ENCODE measurements around the gene ETS2.

The ETS2 gene

GRCh38 chr21:38775733-38776132 lies 30.0 kb upstream of the ETS2 start:
- DNase-seq (ENCODE audit: low read depth, low spot score), result no peak
- no peak overlapping the region for H3K4me3 ChIP-seq (ENCODE audit: low read length)

- no peak overlapping the region for H3K4me3 ChIP-seq (ENCODE audit: low read length)
- no peak for DNase-seq (ENCODE audit: low read depth, low spot score)
Observed at GRCh38 chr21:38777015-38777414, 28.7 kb upstream of the ETS2 start.

GRCh38 chr21:38777531-38777930 lies 28.2 kb upstream of the ETS2 start:
- no peak overlapping the region for H3K4me3 ChIP-seq (ENCODE audit: low read length)
- DNase-seq (ENCODE audit: low read depth, low spot score), result no peak

GRCh38 chr21:38780879-38781278 lies 24.9 kb upstream of the ETS2 start:
- no peak overlapping the region for H3K4me3 ChIP-seq (ENCODE audit: low read length)
- no peak for DNase-seq (ENCODE audit: low read depth, low spot score)

- no peak for DNase-seq (ENCODE audit: low read depth, low spot score)
- no peak overlapping the region for H3K4me3 ChIP-seq (ENCODE audit: low read length)
Observed at GRCh38 chr21:38784458-38785266, 21.1 kb upstream of the ETS2 start.

GRCh38 chr21:38785483-38785882 lies 20.2 kb upstream of the ETS2 start:
- no peak overlapping the region for H3K4me3 ChIP-seq (ENCODE audit: low read length)
- DNase-seq (ENCODE audit: low read depth, low spot score), result no peak

- no peak for DNase-seq (ENCODE audit: low read depth, low spot score)
- H3K4me3 ChIP-seq (ENCODE audit: low read length), result no peak overlapping the region
Observed at GRCh38 chr21:38787016-38787415, 18.7 kb upstream of the ETS2 start.

- no peak overlapping the region for H3K4me3 ChIP-seq (ENCODE audit: low read length)
Observed at GRCh38 chr21:38787461-38788274, 18.1 kb upstream of the ETS2 start.

GRCh38 chr21:38788275-38788905 lies 17.3 kb upstream of the ETS2 start:
- DNase-seq (ENCODE audit: low read depth, low spot score), result no peak
- no peak overlapping the region for H3K4me3 ChIP-seq (ENCODE audit: low read length)

More at GRCh38 chr21:38787461-38788274, 18.1 kb upstream of the ETS2 start:
- no peak for DNase-seq (ENCODE audit: low read depth, low spot score)

- DNase-seq (ENCODE audit: low read depth, low spot score), result no peak
- H3K4me3 ChIP-seq (ENCODE audit: low read length), result no peak overlapping the region
Observed at GRCh38 chr21:38789275-38789674, 16.5 kb upstream of the ETS2 start.

- H3K4me3 ChIP-seq (ENCODE audit: low read length), result no peak overlapping the region
Observed at GRCh38 chr21:38790059-38790458, 15.7 kb upstream of the ETS2 start.

GRCh38 chr21:38790961-38791360 lies 14.8 kb upstream of the ETS2 start:
- DNase-seq (ENCODE audit: low read depth, low spot score), result no peak
- H3K4me3 ChIP-seq (ENCODE audit: low read length), result no peak overlapping the region

More at GRCh38 chr21:38790059-38790458, 15.7 kb upstream of the ETS2 start:
- no peak for DNase-seq (ENCODE audit: low read depth, low spot score)

- DNase-seq (ENCODE audit: low read depth, low spot score), result no peak
- H3K4me3 ChIP-seq (ENCODE audit: low read length), result no peak overlapping the region
Observed at GRCh38 chr21:38792676-38793459, 12.9 kb upstream of the ETS2 start.

GRCh38 chr21:38793926-38794713 lies 11.6 kb upstream of the ETS2 start:
- no peak overlapping the region for H3K4me3 ChIP-seq (ENCODE audit: low read length)
- DNase-seq (ENCODE audit: low read depth, low spot score), result peak; percentile 28

- no peak for DNase-seq (ENCODE audit: low read depth, low spot score)
- H3K4me3 ChIP-seq (ENCODE audit: low read length), result no peak overlapping the region
Observed at GRCh38 chr21:38794978-38795377, 10.8 kb upstream of the ETS2 start.

- no peak for DNase-seq (ENCODE audit: low read depth, low spot score)
- H3K4me3 ChIP-seq (ENCODE audit: low read length), result no peak overlapping the region
Observed at GRCh38 chr21:38795475-38795874, 10.3 kb upstream of the ETS2 start.

- no peak overlapping the region for H3K4me3 ChIP-seq (ENCODE audit: low read length)
- DNase-seq (ENCODE audit: low read depth, low spot score), result no peak
Observed at GRCh38 chr21:38796424-38796823, 9.3 kb upstream of the ETS2 start.

GRCh38 chr21:38797470-38797869 lies 8.3 kb upstream of the ETS2 start:
- DNase-seq (ENCODE audit: low read depth, low spot score), result no peak
- no peak overlapping the region for H3K4me3 ChIP-seq (ENCODE audit: low read length)

Measured in Jurkat, Clone E6-1 (cell line).